GM21528 (cell line): Measurements from ENCODE around the gene RIT2.

ENCODE experiments used
- ATAC-seq: cut with Tn5 transposase; IDR thresholded peaks from one replicate; pipeline ENCODE4 v1.9.1; 2021; ENCODE audit warnings: mild to moderate bottlenecking, moderate library complexity; ENCODE audit not compliant: unreplicated experiment, low FRiP score

RIT2 gene

GRCh38 chr18:42719221-42719620, 396.3 kb downstream of the RIT2 start:
- no peak for ATAC-seq

GRCh38 chr18:42712065-42712464, 403.4 kb downstream of the RIT2 start:
- ATAC-seq = no peak

- ATAC-seq = no peak
These were observed 408.4 kb downstream of the RIT2 start for GRCh38 chr18:42707080-42707479.

DNA sequence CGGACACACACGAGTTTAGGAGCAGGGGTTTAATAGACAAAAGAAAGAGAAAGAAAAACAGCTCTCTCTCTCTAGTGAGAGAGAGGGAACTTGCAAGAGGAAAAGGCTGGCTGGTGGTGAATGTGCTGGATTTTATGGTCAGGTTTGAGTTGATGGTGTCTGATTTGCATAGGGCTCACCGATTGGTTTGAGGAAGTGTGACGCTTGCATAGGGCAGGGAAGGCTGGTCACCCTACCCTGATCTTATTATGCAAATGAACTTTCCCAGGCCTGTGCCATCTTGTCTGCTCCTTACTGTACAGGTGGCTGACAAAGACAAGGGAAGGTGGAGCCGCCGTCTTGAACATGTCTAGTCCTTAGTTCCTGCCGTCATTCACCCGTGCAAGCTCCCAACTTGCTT, 408.9 kb downstream of the RIT2 start:
- no peak for ATAC-seq

GRCh38 chr18:42706029-42706608, 409.4 kb downstream of the RIT2 start:
- no peak for ATAC-seq
